Skeletal muscle cell (primary cell): ENCODE results near the gene AKAP8L.
"Not testable (repeated sequence)": the region's sequence is repeated elsewhere in the genome, so short reads cannot be mapped to it uniquely, and the experiment has no call there.

Experiments
- DNase-seq: peaks from one replicate; pipeline ENCODE4 v3.0.0-alpha.2; 2010; ENCODE audit warnings: low read depth
- H3K4me3 ChIP-seq: 2 replicates; pipeline ENCODE4 v1.5.1; 2011; ENCODE audit warnings: low read depth, mild to moderate bottlenecking, control low read depth, low read length, moderate library complexity

AKAP8L gene

GRCh38 chr19:15397236-15397635 is 21.6 kb downstream of the AKAP8L start:
- no peak overlapping the region for H3K4me3 ChIP-seq
- no peak for DNase-seq

DNA sequence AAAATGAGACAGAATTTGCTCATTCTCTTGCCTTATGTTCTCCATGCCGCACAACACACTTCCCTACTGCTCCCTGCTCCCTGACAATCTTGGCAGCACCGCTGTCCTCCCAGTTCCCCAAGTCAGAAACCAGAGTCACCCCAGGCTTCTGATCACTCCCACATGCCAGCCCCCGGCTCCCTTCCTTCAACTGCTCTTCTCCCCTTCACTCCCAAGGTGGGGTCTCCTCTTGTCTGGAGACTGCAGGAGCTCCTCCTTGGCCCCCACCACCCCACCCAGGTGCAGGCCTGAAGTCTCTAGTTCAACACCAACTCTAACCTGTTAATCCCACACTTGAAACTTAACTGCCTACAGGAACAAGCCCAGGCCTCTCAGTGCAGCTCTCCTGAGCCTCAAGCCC is 22.4 kb downstream of the AKAP8L start:
- DNase-seq = no peak
- no peak overlapping the region for H3K4me3 ChIP-seq

DNA sequence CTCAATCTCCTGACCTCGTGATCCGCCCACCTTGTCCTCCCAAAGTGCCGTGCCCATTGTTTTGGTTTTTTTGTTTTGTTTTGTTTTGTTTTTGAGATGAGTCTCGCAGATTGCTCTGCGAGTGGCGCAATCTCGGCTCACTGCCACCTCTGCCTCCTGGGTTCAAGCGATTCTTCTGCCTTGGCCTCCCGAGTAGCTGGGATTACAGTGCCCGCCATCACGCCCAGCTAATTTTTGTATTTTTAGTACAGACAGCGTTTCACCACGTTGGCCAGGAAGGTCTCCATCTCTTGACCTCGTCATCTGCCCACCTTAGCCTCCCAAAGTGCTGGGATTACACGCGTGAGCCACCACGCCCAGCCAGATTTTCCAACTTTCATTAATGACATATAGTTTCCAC is 23.5 kb downstream of the AKAP8L start:
- not testable (repeated sequence) for H3K4me3 ChIP-seq

DNA sequence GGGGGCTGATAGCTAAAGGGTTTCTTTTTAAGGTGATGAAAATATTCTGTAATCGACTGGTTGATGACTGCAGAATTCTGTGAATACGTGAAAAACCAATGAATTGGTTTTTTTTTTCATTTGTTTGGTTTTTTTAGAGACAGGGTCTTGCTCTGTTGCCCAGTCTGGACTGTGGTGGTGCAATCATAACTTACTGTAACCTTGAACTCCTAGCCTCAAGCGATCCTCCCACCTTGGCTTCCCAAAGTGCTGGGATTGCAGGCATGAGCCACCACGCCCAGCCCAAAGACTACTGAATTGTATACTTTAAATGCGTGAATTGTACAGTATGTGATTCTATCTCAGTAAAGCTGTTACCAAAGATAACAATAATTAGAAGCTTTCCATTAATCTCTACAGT is 24.4 kb downstream of the AKAP8L start:
- no peak for DNase-seq

More for the DNA sequence above, 23.5 kb downstream of the AKAP8L start:
- not testable (repeated sequence) for DNase-seq

GRCh38 chr19:15393963-15394362 is 24.8 kb downstream of the AKAP8L start:
- no peak overlapping the region for H3K4me3 ChIP-seq
- DNase-seq = no peak

More for the DNA sequence above, 24.4 kb downstream of the AKAP8L start:
- H3K4me3 ChIP-seq = no peak overlapping the region

GRCh38 chr19:15390814-15391213 is 28.0 kb downstream of the AKAP8L start:
- no peak for DNase-seq
- no peak overlapping the region for H3K4me3 ChIP-seq

GRCh38 chr19:15381864-15382263 is 36.9 kb downstream of the AKAP8L start:
- DNase-seq = no peak
- H3K4me3 ChIP-seq = no peak overlapping the region

- no peak overlapping the region for H3K4me3 ChIP-seq
- no peak for DNase-seq
Measured at GRCh38 chr19:15381429-15381828, 37.4 kb downstream of the AKAP8L start.

DNA sequence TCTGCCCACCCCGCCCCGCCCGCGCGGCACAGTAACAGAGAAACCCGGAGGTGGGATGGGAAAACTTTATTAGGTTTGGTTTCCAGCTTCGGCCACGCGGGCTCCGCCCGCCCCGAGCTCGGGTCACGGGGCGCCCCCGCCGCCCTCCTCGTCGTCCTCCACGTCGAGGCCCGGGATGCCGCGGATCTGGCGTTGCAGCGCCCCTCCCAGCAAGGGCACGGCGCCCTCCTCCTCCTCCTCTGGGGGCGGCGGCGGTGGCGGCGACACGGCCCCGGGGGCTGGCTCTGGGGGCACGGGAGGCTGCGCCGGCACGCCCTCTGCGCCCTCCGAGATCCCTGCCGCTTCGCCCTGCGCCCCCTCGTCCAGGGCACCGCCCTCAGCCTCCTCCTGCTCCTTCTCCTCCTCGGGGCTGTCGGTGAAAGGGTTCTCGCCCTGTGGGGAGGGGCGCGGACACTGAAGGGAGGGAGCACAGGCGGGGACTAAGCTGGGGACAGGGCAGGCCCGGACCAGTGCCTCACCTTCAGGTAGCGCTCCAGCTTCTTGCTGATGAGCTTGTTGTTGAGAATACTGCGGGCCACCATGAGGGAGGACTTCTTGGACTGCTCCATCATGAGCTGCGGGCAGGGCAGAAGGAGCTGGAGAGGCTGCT is 38.7 kb downstream of the AKAP8L start:
- no peak for DNase-seq

DNA sequence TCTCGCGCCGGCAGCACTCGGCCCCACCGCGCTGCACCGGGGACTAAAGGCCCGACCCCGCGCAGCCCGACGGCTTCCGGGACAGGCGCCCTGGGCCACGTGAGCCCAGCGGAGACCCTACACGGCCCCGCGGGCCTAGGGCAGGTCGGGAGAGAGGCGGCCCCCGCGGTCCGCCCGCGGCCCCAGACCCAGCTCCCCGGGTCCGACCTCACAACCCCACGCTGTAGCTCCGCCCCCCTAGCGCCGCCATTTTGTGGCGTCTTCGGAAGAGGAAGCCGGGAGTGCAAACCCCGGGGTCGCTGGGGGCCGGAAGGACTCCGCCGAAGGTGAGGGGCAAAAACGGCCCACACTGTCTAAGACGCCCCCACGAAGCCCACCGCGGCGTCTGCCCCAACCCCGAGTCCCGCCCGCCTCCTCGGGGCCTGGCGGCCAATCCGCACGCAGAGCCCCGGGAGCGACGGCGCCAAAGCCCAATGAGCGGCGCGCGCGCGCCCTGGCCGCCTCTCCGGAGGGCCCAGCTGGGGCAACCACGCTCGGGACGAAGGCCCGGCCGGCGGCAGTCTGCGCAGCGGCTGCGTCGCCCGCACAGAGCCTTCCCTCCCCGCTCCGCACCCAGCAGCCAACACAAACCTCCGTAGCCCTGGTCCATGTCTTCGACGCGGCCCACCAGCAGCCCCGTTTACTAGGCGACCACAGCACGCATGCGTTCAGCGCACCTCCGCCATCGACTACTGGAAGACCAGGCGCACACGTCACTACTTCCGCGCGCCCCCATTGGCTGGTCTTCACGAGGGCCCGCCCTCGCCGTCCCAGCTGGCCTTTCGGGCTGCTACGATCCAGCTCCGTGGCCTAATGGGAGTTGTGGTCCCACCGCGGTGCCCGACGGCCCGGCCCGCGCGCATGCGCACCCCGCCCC is 39.4 kb downstream of the AKAP8L start, which contains the start of gene AKAP8:
Gene AKAP8 (minus strand): TSS at position 705 of the 916 bp plus-strand sequence. CDS start 56 bp downstream, at position 649.
- DNase-seq = peak; percentile 96
- peak within 1 kb of the TSS; percentile 98 for H3K4me3 ChIP-seq

More for the DNA sequence above, 38.7 kb downstream of the AKAP8L start:
- peak overlapping the region; percentile 60 for H3K4me3 ChIP-seq

DNA sequence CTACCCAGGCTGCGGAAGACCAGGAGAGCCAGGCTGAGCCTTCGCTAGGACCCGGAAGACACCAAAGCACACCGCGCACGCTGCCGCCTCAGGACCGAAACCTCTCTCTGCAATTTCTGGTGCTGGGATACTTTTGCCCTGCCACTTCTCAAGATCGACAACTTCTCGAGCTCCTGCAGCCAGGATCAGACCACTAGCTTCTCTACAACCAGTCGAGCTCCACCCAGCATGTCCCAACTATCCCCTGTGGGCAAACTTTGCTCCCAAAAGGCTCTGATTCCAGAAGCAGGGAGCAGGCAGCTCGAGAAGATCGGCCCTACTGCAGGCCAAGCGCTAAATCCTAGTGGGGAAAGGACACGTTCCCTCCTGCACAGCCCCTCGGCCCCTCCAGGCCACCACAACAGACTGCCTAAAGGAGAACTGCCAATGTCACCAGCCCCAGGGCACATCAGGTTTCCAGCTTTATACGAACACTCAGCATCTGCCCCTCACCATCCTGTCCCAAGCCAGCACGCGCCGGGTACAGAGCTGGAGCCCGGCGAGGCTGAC is 40.2 kb downstream of the AKAP8L start:
- H3K4me3 ChIP-seq = peak overlapping the region; percentile 98
- no peak for DNase-seq

DNA sequence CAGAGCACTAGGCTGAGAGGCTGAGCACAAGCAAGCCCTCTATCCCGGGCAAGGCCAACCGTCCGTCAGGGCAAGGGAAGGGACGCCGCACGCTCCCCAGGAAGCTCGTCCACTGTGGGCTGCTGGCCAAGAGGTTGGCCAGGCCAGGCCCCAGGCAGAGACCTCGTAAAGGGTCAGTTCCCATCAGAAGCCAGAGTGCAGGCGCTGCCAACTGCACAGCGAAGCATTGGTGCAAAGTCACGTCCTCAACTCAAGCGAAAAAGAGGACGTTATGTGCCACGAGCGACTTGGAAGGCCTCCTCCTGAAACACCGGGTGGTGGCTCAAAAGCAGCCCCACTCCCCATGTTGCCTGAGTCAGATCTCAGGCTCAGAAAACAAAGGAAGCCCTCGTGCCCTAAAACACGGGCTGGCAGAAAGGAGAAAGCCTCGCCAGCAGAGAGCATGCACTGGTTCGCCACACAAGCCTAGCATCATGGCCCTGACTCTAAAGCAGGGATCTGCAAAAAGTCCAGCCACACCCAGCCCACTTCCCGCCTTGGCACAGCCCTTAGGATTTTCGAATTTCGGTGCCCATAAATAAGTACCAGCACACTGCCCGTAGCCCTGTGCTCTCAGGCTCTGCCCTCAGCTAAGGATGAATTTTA is 43.9 kb downstream of the AKAP8L start:
- no peak for DNase-seq

GRCh38 chr19:15374105-15374651 is 44.6 kb downstream of the AKAP8L start:
- DNase-seq = no peak
- no peak overlapping the region for H3K4me3 ChIP-seq

More for the DNA sequence above, 43.9 kb downstream of the AKAP8L start:
- H3K4me3 ChIP-seq = no peak overlapping the region

DNA sequence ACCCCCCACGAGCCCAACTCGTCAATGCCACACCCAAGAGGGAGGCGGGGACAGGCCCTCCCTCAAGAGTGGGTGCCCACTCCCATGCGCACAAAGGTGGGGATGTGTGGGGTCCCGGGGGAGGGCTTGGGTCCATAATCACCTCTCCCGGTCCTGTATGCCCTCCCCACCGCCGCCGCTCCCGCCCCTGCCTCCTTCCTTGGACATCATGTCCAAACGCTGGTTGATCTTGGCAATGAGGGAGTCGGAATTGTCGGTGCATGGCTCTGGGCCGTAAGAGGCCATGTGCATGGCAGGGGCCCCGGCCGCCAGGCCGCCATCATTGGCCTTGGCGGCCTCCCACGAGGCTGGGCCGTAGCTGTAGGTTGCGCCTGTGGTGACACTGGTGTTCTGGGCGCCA is 45.1 kb downstream of the AKAP8L start:
- DNase-seq = no peak
- no peak overlapping the region for H3K4me3 ChIP-seq

- DNase-seq = no peak
- no peak overlapping the region for H3K4me3 ChIP-seq
Measured at GRCh38 chr19:15372891-15373301, 45.9 kb downstream of the AKAP8L start.

DNA sequence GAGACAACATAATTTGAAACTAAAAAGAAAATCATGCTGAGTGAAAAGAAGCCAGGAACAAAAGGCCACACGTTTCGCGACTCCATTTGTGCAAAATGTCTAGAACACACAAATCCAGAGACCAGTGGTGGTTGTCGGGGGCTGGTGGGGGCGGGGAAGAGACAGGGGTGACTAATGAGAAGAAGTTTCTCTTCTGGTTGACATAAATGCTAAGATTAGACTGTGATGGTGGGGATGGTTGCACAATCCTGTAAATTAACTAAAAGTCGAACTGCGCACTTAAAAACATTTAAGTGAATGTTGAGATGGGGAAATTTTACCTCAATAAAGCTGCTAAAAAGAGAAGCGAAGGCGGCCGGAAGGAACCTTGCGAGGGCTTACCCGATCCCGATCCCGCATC is 46.3 kb downstream of the AKAP8L start:
- DNase-seq = no peak
- H3K4me3 ChIP-seq = no peak overlapping the region

DNA sequence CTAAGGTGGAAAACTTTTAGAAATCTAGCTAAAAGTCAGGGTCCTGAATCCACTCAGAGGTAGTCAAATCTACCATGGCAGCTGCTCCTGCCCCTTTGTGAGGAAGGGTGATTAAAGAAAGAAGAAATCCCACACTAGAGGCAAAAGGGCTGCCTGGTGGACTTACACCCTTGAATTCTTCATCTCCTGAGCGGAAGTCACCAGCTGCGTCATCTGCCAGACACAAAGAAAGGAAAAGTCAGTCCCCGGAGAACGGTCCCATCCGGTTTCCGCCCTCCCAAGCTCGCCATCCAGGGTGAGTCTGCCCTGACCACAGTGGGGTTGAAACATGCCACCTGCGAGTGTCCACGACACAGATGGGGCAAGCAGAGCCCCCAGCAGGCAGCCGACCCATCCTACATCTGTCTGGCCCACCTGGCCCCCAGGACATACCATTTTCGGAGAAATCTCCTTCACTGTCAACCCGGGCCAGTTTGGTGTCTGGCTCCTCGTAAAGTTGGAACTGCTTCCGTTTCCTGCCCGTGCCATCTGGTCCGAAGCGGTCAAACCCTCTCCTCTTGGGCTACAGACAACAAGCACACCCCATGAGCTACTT is 46.9 kb downstream of the AKAP8L start:
- no peak overlapping the region for H3K4me3 ChIP-seq
- no peak for DNase-seq

DNA sequence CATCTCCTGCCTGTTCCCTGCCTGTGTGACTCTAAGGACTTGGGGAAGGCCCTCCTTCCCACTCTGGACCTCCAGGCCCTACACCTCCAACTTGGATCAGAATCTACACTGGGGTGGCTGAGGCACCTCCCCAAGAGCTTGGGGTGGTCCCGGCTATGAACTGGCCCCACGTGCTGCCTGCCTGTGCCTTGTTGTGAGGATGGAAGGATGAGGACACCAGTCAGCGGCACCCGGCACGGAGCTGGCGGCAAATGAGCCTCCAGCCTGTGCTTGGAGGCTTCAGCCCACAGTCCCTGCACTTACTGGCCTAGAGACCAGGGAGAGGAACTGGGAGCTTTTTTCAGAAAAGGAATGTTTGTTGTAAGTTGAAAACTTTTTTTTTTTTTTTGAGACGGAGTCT is 47.7 kb downstream of the AKAP8L start:
- H3K4me3 ChIP-seq = no peak overlapping the region
- no peak for DNase-seq

- H3K4me3 ChIP-seq = no peak overlapping the region
- DNase-seq = no peak
Measured at GRCh38 chr19:15369594-15369891, 49.2 kb downstream of the AKAP8L start.
